HG02678 (cell line): ENCODE data around the gene OLFM1.

Experiments used
- ATAC-seq: cut with Tn5 transposase; IDR thresholded peaks from one replicate; pipeline ENCODE4 v1.9.1; 2021; ENCODE audit warnings: mild to moderate bottlenecking, moderate library complexity; ENCODE audit not compliant: unreplicated experiment

OLFM1 gene

GRCh38 chr9:135088979-135089847, 1.7 kb downstream of the OLFM1 start:
- ATAC-seq = no peak

GRCh38 chr9:135090081-135090480, 2.6 kb downstream of the OLFM1 start:
- ATAC-seq = no peak

- ATAC-seq = no peak
These were observed 3.1 kb downstream of the OLFM1 start for GRCh38 chr9:135090547-135090946.

GRCh38 chr9:135091545-135091944, 4.1 kb downstream of the OLFM1 start:
- no peak for ATAC-seq

- no peak for ATAC-seq
These were observed 5.6 kb downstream of the OLFM1 start for GRCh38 chr9:135093111-135093510.

GRCh38 chr9:135093911-135094584, 6.6 kb downstream of the OLFM1 start:
- no peak for ATAC-seq

- no peak for ATAC-seq
These were observed 8.3 kb downstream of the OLFM1 start for GRCh38 chr9:135095470-135096407.

GRCh38 chr9:135096408-135096895, 9.0 kb downstream of the OLFM1 start:
- ATAC-seq = no peak

- no peak for ATAC-seq
These were observed 11.1 kb downstream of the OLFM1 start for GRCh38 chr9:135098400-135099105.

- no peak for ATAC-seq
These were observed 12.1 kb downstream of the OLFM1 start for GRCh38 chr9:135099574-135099973.

GRCh38 chr9:135100241-135100681, 12.8 kb downstream of the OLFM1 start:
- no peak for ATAC-seq

GRCh38 chr9:135100725-135101410, 13.4 kb downstream of the OLFM1 start:
- no peak for ATAC-seq

GRCh38 chr9:135101486-135101885, 14.0 kb downstream of the OLFM1 start:
- no peak for ATAC-seq

GRCh38 chr9:135101926-135102325, 14.5 kb downstream of the OLFM1 start:
- no peak for ATAC-seq

GRCh38 chr9:135102331-135102730, 14.9 kb downstream of the OLFM1 start:
- no peak for ATAC-seq

- no peak for ATAC-seq
These were observed 15.6 kb downstream of the OLFM1 start for GRCh38 chr9:135103001-135103446.

- no peak for ATAC-seq
These were observed 16.6 kb downstream of the OLFM1 start for GRCh38 chr9:135103931-135104639.

GRCh38 chr9:135104761-135105160, 17.3 kb downstream of the OLFM1 start:
- ATAC-seq = no peak

- no peak for ATAC-seq
These were observed 17.8 kb downstream of the OLFM1 start for GRCh38 chr9:135105211-135105745.
